Measurements from ENCODE around the gene ADCK1. TPM values are rescaled to one million over a fixed set of nuclear protein-coding genes. Genes with fewer than 3 reads are reported as not detected.
"Not testable (repeated sequence)": the region's sequence is repeated elsewhere in the genome, so short reads cannot be mapped to it uniquely, and the experiment has no call there.

ADCK1 gene
- total and polyA plus RNA-seq, 8 donors: 2.9 to 9.9 (median 4.9) TPM

- Histone ChIP-seq H3K9me3 (no peaks in the 10 kb centered on the region), H3K36me3 (no peaks in the 10 kb centered on the region), H3K4me3 (no peak overlapping the region), H3K27ac (no peak overlapping the region), H3K4me1 (no peaks in the 10 kb centered on the region), H3K27me3 (no peaks in the 10 kb centered on the region)
- no peak for DNase-seq
- no peak for ATAC-seq
- intact Hi-C loops (cut with DNase I): no loop called here
- no peak for FAIRE-seq
- TF ChIP-seq CTCF (IDR thresholded peaks at IDR 0.05): no peak
- WGBS, 2 donors: 42 to 48% methylated on average over 4 of the region's 4 CpGs
Observed at GRCh38 chr14:77786148-77786547, 13.8 kb upstream of the ADCK1 start.

GRCh38 chr14:77790566-77791224, 9.2 kb upstream of the ADCK1 start:
- intact Hi-C loops (cut with DNase I): no loop called here
- FAIRE-seq: no peak

GRCh38 chr14:77791225-77791600, 8.7 kb upstream of the ADCK1 start:
- no peaks in the 10 kb centered on the region for H3K9me3 ChIP-seq
- no peak overlapping the region for H3K27ac ChIP-seq
- intact Hi-C loops (cut with DNase I): no loop called here
- no peaks in the 10 kb centered on the region for H3K27me3 ChIP-seq
- H3K4me1 ChIP-seq: no peaks in the 10 kb centered on the region
- no peak for TF ChIP-seq CTCF (IDR thresholded peaks at IDR 0.05)
- 32 to 41% methylated on average over 1 of the region's 1 CpG for WGBS, 2 donors
- DNase-seq (no peak), ATAC-seq (no peak), FAIRE-seq (no peak)
- H3K36me3 ChIP-seq: no peaks in the 10 kb centered on the region
- H3K4me3 ChIP-seq: no peak overlapping the region

More at GRCh38 chr14:77790566-77791224, 9.2 kb upstream of the ADCK1 start:
- H3K4me1 ChIP-seq: no peaks in the 10 kb centered on the region
- DNase-seq: no peak
- no peaks in the 10 kb centered on the region for H3K9me3 ChIP-seq
- no peak overlapping the region for H3K4me3 ChIP-seq
- no peak overlapping the region for H3K27ac ChIP-seq
- 70 to 79% methylated on average over 6 of the region's 6 CpGs for WGBS, 2 donors
- no peak for TF ChIP-seq CTCF (IDR thresholded peaks at IDR 0.05)
- ATAC-seq: no peak
- no peaks in the 10 kb centered on the region for H3K27me3 ChIP-seq
- no peaks in the 10 kb centered on the region for H3K36me3 ChIP-seq

GRCh38 chr14:77793255-77793654, 6.7 kb upstream of the ADCK1 start:
- 79 to 95% methylated on average over 3 of the region's 3 CpGs for WGBS, 2 donors
- intact Hi-C loops (cut with DNase I); FAIRE-seq: not testable (repeated sequence)

GRCh38 chr14:77794357-77794756, 5.6 kb upstream of the ADCK1 start:
- ATAC-seq (no peak), DNase-seq (no peak), FAIRE-seq (no peak)
- Histone ChIP-seq H3K36me3 (no peaks in the 10 kb centered on the region), H3K4me3 (no peak overlapping the region), H3K4me1 (no peaks in the 10 kb centered on the region), H3K27ac (no peak overlapping the region), H3K9me3 (no peaks in the 10 kb centered on the region), H3K27me3 (no peaks in the 10 kb centered on the region)
- intact Hi-C loops (cut with DNase I): no loop called here
- TF ChIP-seq CTCF (IDR thresholded peaks at IDR 0.05): no peak
- 54 to 75% methylated on average over 4 of the region's 4 CpGs for WGBS, 2 donors

More at GRCh38 chr14:77793255-77793654, 6.7 kb upstream of the ADCK1 start:
- not testable (repeated sequence) for H3K4me1 ChIP-seq, ATAC-seq, DNase-seq, H3K9me3 ChIP-seq, H3K4me3 ChIP-seq, H3K27me3 ChIP-seq, H3K36me3 ChIP-seq, H3K27ac ChIP-seq

- peak in 1 of 6 donors; percentile 11 for DNase-seq
- H3K9me3 ChIP-seq; H3K4me1 ChIP-seq; H3K36me3 ChIP-seq; FAIRE-seq; ATAC-seq; H3K27me3 ChIP-seq; intact Hi-C loops (cut with DNase I): not testable (repeated sequence)
- WGBS, 2 donors: 67 to 72% methylated on average over 13 of the region's 13 CpGs
- Histone ChIP-seq H3K4me3 (peak overlapping the region; percentile 68 to 94 (median 87)), H3K27ac (peak overlapping the region in 3 of 4 donors; percentile 80 to 88 (median 83))
Observed at GRCh38 chr14:77799456-77799855, 453 bp upstream of the ADCK1 start.
